Measurements from ENCODE around the gene PCSK9. TPM values are rescaled to one million over a fixed set of nuclear protein-coding genes. Genes with fewer than 3 reads are reported as not detected.

PCSK9 gene
- total and polyA plus RNA-seq, 4 donors, result 10.8 to 112 (median 58.5) TPM

DNA sequence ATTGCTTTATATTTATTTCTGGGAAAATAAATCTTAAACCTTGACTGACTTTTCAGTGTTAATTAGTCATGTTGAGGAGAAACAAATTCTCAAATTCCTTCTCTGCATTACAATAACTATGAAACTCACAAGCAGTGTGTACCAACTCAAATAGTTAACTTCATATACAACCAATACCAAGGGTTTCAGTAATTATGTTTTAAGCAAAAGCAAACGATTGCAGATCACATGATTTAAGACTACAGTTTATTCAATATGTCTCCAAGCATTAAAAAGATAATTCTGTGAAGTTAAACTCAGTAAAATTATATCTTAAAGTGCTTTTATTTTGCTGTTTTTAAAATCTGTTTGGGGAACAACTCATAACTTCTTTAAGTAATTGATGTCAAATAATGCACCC lies 28.6 kb downstream of the PCSK9 start (continued):
- no peak for TF ChIP-seq FOXA1 (IDR thresholded peaks at IDR 0.05)
- TF ChIP-seq TAF1 (conservative IDR thresholded peaks at IDR 0.05), result no peak
- TF ChIP-seq YY1 (IDR thresholded peaks at IDR 0.05), result no peak
- TF ChIP-seq, protein P1, sequence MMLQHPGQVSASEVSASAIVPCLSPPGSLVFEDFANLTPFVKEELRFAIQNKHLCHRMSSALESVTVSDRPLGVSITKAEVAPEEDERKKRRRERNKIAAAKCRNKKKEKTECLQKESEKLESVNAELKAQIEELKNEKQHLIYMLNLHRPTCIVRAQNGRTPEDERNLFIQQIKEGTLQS (IDR thresholded peaks at IDR 0.05), result no peak
- TF ChIP-seq FOXA2 (IDR thresholded peaks at IDR 0.05), result no peak
- TF ChIP-seq, protein P2, sequence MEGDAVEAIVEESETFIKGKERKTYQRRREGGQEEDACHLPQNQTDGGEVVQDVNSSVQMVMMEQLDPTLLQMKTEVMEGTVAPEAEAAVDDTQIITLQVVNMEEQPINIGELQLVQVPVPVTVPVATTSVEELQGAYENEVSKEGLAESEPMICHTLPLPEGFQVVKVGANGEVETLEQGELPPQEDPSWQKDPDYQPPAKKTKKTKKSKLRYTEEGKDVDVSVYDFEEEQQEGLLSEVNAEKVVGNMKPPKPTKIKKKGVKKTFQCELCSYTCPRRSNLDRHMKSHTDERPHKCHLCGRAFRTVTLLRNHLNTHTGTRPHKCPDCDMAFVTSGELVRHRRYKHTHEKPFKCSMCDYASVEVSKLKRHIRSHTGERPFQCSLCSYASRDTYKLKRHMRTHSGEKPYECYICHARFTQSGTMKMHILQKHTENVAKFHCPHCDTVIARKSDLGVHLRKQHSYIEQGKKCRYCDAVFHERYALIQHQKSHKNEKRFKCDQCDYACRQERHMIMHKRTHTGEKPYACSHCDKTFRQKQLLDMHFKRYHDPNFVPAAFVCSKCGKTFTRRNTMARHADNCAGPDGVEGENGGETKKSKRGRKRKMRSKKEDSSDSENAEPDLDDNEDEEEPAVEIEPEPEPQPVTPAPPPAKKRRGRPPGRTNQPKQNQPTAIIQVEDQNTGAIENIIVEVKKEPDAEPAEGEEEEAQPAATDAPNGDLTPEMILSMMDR (IDR thresholded peaks at IDR 0.05; ENCODE audit: low read depth, low read length, missing input control), result no peak

DNA sequence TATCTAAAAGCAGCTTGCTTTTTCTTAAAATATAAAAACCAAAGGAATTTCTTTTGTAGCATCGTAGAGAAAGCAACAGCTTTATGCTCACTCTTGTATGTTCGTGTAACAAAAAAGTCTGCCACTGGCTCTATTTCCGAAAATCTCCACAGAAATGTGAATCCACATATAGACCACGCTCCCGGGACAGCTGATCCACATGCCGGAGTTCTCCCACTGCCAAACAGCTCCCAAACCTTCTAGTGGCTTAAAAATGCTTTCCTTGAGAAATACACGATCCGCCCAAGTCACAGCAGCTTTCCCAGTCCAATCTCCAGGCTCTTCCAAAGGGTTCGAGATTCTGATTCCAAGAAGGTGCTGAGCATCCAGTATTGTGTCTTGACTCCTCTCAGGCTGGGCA lies 29.3 kb downstream of the PCSK9 start:
- Histone ChIP-seq H3K36me3 (ENCODE audit: control insufficient read depth in 4 of 4, insufficient read depth in 3 of 4, low read depth in 1 of 4, low read length in 3 of 4) (peaks cover 0 to 44% (median 37%) of the 10 kb centered on the region in 4 donors), H3K27me3 (ENCODE audit: control insufficient read depth in 4 of 4, insufficient read depth in 4 of 4, low read length in 3 of 4) (no peaks in the 10 kb centered on the region), H3K4me3 (ENCODE audit: low read depth in 1 of 3, low read length in 3 of 3) (no peak overlapping the region), H3K9ac (ENCODE audit: low read depth in 1 of 2, low read length in 2 of 2) (no peak overlapping the region), H3K27ac (ENCODE audit: low read depth in 1 of 2, low read length in 2 of 2) (no peak overlapping the region), H3K4me1 (ENCODE audit: control insufficient read depth in 4 of 4, insufficient read depth in 4 of 4, low read length in 3 of 4) (peaks cover 10 to 58% (median 34%) of the 10 kb centered on the region in 4 donors), H3K9me3 (ENCODE audit: control insufficient read depth in 4 of 4, low read length in 3 of 4) (no peaks in the 10 kb centered on the region)
- 97% methylated on average over 9 of the region's 9 CpGs for WGBS
- TF ChIP-seq, protein P1 (IDR thresholded peaks at IDR 0.05), result no peak
- TF ChIP-seq, protein P3, sequence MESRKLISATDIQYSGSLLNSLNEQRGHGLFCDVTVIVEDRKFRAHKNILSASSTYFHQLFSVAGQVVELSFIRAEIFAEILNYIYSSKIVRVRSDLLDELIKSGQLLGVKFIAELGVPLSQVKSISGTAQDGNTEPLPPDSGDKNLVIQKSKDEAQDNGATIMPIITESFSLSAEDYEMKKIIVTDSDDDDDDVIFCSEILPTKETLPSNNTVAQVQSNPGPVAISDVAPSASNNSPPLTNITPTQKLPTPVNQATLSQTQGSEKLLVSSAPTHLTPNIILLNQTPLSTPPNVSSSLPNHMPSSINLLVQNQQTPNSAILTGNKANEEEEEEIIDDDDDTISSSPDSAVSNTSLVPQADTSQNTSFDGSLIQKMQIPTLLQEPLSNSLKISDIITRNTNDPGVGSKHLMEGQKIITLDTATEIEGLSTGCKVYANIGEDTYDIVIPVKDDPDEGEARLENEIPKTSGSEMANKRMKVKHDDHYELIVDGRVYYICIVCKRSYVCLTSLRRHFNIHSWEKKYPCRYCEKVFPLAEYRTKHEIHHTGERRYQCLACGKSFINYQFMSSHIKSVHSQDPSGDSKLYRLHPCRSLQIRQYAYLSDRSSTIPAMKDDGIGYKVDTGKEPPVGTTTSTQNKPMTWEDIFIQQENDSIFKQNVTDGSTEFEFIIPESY (IDR thresholded peaks at IDR 0.05), result no peak
- TF ChIP-seq JUND (IDR thresholded peaks at IDR 0.05), result no peak
- no peak for TF ChIP-seq RXRA (IDR thresholded peaks at IDR 0.05)
- no peak for TF ChIP-seq RAD21 (IDR thresholded peaks at IDR 0.05)
- no peak for TF ChIP-seq SP1 (IDR thresholded peaks at IDR 0.05)
- no peak for TF ChIP-seq HNF4G (IDR thresholded peaks at IDR 0.05)
- TF ChIP-seq, protein P4, sequence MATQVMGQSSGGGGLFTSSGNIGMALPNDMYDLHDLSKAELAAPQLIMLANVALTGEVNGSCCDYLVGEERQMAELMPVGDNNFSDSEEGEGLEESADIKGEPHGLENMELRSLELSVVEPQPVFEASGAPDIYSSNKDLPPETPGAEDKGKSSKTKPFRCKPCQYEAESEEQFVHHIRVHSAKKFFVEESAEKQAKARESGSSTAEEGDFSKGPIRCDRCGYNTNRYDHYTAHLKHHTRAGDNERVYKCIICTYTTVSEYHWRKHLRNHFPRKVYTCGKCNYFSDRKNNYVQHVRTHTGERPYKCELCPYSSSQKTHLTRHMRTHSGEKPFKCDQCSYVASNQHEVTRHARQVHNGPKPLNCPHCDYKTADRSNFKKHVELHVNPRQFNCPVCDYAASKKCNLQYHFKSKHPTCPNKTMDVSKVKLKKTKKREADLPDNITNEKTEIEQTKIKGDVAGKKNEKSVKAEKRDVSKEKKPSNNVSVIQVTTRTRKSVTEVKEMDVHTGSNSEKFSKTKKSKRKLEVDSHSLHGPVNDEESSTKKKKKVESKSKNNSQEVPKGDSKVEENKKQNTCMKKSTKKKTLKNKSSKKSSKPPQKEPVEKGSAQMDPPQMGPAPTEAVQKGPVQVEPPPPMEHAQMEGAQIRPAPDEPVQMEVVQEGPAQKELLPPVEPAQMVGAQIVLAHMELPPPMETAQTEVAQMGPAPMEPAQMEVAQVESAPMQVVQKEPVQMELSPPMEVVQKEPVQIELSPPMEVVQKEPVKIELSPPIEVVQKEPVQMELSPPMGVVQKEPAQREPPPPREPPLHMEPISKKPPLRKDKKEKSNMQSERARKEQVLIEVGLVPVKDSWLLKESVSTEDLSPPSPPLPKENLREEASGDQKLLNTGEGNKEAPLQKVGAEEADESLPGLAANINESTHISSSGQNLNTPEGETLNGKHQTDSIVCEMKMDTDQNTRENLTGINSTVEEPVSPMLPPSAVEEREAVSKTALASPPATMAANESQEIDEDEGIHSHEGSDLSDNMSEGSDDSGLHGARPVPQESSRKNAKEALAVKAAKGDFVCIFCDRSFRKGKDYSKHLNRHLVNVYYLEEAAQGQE (IDR thresholded peaks at IDR 0.05), result no peak
- TF ChIP-seq, protein P2 (IDR thresholded peaks at IDR 0.05; ENCODE audit: low read depth, low read length, missing input control), result no peak
- TF ChIP-seq GABPA (IDR thresholded peaks at IDR 0.05 in 1 of 2, conservative IDR thresholded peaks at IDR 0.05 in 1 of 2), result no peak
- no peak for TF ChIP-seq FOXA2 (IDR thresholded peaks at IDR 0.05)
- TF ChIP-seq, protein P5, sequence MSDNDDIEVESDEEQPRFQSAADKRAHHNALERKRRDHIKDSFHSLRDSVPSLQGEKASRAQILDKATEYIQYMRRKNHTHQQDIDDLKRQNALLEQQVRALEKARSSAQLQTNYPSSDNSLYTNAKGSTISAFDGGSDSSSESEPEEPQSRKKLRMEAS (IDR thresholded peaks at IDR 0.05), result no peak
- TF ChIP-seq NR2F2 (IDR thresholded peaks at IDR 0.05), result no peak
- TF ChIP-seq EGR1 (IDR thresholded peaks at IDR 0.05; ENCODE audit: low read depth in 2 of 2), result no peak
- TF ChIP-seq HNF4A (conservative IDR thresholded peaks at IDR 0.05), result no peak
- TF ChIP-seq FOXA1 (IDR thresholded peaks at IDR 0.05), result no peak
- TF ChIP-seq YY1 (IDR thresholded peaks at IDR 0.05), result no peak
- no peak for TF ChIP-seq TAF1 (conservative IDR thresholded peaks at IDR 0.05)
- no peak for DNase-seq (ENCODE audit: low spot score)

Data from liver (tissue), 9 donors.